Keratinocyte (primary cell): ENCODE results near the gene ELMO2.

ENCODE experiments used
- EZH2 ChIP-seq: IDR thresholded peaks from one replicate; pipeline ENCODE4 v1.6.1; 2012; ENCODE audit warnings: inconsistent platforms, mild to moderate bottlenecking, low read length, moderate library complexity
- TF ChIP-seq, protein P1 (sequence below), 3 experiments: IDR thresholded peaks in 1 of 3; conservative IDR thresholded peaks in 1 of 3; optimal IDR thresholded peaks in 1 of 3; 2 replicates in 2 of 3; 3 replicates in 1 of 3; pipeline versions ENCODE3 to v1.5.1; 2011; ENCODE audit warnings: low read length in 3 of 3, mild to moderate bottlenecking in 3 of 3, moderate library complexity in 2 of 3, control low read depth in 1 of 3, inconsistent platforms in 1 of 3; ENCODE audit not compliant: insufficient read depth in 2 of 3; ENCODE audit errors: extremely low read depth in 1 of 3

DNA sequence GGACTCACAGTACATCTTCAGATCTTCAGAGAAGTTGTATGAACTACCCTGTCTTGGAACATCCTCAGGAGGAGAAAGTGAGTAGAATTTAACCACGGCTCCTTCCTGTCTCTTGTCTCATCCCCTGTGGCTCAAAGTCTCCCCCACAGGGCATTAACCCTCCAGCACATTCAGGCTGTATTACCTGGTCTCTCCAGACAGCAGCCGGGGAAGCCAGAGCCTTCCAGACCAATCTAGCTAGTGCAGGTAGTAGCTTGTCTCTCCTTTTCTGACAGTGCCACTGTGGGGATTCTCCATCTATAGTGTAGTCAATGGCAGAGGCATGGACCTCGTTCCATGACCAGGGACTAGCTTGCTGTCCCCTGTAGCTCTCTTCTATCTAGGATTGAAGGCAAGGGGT is 16.9 kb upstream of the ELMO2 start:
- TF ChIP-seq, protein P1, sequence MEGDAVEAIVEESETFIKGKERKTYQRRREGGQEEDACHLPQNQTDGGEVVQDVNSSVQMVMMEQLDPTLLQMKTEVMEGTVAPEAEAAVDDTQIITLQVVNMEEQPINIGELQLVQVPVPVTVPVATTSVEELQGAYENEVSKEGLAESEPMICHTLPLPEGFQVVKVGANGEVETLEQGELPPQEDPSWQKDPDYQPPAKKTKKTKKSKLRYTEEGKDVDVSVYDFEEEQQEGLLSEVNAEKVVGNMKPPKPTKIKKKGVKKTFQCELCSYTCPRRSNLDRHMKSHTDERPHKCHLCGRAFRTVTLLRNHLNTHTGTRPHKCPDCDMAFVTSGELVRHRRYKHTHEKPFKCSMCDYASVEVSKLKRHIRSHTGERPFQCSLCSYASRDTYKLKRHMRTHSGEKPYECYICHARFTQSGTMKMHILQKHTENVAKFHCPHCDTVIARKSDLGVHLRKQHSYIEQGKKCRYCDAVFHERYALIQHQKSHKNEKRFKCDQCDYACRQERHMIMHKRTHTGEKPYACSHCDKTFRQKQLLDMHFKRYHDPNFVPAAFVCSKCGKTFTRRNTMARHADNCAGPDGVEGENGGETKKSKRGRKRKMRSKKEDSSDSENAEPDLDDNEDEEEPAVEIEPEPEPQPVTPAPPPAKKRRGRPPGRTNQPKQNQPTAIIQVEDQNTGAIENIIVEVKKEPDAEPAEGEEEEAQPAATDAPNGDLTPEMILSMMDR (optimal IDR thresholded peaks at IDR 0.05 in 1 of 3, IDR thresholded peaks at IDR 0.05 in 1 of 3, conservative IDR thresholded peaks at IDR 0.05 in 1 of 3; ENCODE audit: extremely low read depth in 1 of 3, insufficient read depth in 2 of 3, low read length in 3 of 3), result no peak
- TF ChIP-seq EZH2, result no peak
